HG02938 (cell line): ENCODE data around the gene BRD1.
"Not testable (repeated sequence)": the region's sequence is repeated elsewhere in the genome, so short reads cannot be mapped to it uniquely, and the experiment has no call there.

Source experiments
- ATAC-seq: cut with Tn5 transposase; IDR thresholded peaks from one replicate; pipeline ENCODE4 v1.9.1; 2021; ENCODE audit warnings: mild to moderate bottlenecking, moderate library complexity; ENCODE audit not compliant: unreplicated experiment

The BRD1 gene

DNA sequence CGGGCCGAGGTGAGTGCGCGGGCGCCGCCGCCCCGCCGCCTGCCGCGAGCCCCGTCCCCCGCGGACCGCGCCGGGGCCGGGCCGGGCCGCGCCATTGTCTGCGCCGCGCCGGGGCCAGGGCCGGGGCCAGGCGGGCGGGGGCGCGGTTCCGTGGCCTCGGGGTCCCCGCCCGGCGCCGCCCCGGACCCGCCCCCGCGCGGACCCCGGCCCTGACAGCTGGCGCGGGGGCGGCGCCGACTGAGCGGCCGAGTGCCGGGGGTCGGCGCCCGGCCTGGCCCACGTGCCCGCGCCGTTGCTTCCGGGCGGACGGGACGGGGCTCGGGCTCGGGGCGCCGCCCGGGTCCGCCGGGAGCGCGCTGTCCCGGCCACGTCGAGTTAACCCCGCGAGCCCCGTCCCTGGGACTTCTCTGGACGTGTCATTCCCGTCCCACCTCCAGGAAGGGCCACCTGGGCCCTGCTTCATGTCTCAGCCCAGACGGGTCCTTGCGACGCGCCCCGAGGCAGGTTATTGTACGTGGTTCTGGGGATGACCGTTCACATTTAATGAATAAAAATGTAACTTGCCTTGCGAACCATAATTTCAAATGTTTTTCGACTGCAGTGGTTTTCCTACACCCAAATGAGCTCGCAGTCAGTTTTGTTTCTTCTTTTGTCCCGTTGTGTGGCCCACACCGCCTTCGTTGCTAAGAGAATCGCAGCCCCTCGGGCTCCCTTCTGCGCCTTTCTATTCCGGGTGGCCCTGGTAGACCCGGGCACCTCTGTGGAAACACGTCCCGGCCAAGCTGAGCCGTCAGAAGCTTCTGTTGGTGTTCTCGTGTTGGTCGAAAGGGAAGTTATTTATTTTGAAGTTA is 26.5 kb upstream of the BRD1 start:
- ATAC-seq: peak; percentile 7

DNA sequence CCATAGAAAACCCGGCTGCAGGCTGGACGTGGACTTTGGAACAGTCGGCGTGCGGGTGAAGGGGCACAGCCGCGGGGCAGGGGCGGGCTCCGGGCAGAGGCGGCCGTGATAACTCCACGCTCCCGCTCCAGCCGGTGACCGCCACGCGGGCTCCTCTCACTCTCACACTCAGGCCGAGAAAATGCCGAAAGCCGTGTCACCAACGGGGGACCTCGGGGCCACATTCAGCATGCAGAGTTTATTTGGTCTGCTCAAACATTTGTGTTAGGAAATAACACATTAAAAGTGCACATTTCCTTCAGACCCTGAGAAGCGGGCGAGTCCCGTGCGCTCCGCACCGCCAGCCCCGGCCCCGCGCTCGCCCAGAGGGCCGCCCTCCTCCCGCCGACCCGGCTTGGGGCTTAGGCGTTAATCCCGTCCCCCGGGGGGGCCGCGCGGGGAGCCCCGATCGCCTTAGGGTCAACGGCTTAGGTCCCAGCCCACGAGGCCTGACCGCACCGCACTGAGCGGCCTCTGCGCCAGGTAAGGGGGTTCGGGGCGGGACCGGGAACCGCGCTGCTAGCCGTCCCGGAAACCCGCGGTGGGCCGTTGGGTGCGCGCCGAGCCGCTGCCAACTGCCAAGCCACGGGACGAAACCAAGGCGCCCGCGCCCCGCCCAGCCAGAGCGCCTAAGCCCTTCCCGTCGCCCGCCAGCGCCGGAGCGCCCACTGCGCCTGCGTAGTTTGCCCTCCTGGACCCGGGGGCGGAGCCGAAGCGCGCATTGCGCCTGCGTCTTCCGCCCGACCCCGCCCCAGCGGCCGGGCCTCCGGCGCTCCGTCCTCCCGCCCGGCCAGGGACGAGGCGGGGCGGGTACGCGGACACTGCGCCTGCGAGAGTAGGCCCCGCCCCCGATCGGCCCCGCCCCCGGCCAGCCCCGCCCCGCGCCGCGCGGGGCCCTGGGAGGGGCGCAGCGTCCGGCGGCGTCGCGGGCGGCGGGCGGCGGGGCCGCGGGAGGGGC is 25.5 kb upstream of the BRD1 start, which contains the start of gene ZBED4:
TSS of gene ZBED4 (plus strand) at position 947 of the 997 bp plus-strand sequence. CDS start 29,819 bp downstream, outside the sequence.
- ATAC-seq: peak; percentile 70

DNA sequence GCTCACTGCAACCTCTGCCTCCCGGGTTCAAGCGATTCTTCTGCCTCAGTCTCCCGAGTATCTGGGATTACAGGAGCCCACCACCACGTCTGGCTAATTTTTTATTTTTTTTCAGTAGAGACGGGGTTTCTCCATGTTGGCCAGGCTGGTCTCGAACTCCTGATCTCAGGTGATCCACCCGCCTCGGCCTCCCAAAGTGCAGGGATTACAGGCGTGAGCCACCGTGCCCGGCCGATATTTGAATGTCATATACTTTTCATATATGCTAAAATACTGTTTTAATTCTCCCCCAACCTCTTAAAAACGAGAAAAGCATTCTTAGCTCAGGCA is 24.9 kb upstream of the BRD1 start:
- ATAC-seq: not testable (repeated sequence)

DNA sequence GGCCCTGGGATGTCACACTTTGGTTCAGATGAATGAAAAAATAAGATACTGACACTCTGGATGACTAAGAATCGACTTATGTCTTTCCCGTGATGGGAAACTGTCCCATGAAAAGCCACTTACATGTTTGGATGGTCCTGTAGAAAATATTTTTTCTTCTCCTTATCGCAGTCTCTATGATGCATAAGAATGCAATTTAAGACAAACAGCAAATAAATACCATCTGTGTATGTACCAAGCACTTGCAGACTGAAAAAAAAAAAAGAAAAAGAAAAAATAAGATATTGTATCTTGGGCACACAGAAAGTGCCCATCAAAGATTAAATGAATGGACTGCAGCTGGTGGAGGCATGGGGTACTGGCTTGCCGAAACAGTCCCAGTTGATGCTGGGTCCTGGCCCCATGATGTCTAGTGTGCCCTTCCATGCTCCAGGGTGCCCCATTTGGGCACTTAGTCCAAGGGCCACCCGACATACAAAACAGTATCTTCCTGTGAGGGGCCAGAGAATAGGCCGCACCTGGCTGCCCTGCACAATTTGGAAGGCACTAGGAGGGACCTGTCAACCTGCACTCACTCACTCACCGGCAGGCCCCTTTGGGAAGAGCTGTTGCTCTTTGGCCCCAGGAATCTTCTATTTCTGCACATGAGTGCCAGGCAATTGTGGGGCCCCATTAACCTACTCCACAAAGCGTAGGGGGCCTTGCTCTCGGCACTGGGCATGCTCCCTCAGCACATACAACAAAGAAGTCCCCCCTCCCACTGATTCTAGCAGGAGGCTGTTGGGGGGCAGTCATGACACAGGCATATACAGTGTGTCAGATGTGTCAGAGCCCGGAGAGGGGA is 23.5 kb upstream of the BRD1 start:
- ATAC-seq: no peak

DNA sequence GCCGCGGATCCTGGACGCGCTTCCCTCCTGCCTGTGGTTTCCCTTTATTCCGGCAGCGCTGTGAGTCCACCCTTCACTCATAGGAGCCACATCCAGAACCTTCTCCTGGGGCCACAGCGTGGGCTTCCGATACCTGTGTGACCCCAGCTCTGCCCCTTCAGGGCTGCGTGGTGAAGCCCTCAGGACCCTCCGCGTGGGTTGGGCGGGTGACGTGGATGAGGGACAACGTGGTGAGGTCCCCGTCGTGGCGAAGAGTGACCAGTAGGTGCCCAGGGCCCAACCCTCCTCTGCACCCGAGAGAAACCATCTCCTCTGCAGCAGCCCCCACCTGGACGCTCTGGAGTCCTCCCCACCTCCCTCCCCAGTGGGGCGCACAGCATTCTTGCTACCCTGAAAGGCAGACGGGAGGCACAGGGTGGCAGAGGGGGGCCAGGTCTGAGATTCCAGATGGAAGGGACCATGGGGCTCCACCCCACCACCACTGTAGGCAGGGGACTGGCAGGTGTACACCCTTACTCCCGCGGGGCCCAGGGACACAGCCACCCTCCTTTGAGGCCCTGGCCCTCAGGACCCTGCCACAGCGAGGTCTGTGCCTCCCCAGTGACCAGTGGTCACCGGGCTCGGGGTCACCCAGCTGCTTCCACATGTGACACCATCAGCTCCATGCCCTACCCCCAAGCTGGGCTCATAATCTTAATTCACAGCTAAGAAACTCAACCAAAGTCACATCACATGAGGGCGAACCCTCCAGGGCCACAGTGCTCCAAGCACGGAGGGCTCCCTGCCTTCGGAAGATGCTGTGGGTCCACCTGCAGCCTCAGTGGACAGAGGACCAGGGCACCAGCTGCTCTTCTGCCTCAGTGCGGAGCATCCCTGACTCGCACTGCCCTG is 22.6 kb upstream of the BRD1 start:
- ATAC-seq: no peak

DNA sequence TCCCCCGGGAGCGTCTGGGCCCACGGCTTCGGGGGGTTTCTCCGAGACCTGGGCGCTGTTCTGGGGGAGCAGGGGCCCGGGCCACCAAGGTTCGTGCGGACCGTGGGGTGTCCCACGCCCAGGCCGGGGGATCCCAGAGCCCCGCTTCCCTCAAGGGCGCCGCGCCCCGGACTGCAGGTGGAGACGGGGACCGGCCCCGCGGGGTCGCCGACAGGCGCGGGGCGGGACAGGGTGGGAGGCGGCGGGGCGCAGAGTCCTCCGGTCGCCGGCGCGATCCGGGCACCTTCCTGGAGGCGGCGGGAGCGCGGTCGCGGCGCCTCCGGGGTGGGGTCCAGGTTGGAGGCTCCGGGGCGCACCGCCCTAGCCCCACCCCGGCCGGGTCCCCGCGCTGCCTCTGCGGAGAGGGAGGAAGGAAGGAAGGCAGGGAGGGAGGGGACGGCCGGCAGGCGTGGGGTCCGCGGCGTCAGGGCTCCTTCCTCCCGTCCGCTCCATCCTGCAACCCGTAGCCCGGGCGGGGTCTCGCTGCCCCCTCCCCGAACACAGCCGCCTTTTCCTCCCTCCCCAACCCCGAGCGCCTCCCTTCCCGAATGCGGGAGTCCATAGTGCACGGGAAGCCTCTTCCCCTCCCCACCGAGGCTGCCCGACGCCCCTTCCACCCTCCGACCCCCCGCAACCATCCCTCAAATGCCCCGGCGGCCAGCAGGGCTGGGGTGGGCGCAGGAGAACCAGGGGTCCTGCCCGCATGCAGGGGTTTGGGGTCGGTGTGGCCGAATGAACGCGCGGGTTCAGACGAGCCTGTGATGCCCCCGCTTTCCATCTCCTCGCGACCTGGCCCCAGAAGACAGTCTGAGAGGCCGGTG is 21.7 kb upstream of the BRD1 start:
- ATAC-seq: no peak

DNA sequence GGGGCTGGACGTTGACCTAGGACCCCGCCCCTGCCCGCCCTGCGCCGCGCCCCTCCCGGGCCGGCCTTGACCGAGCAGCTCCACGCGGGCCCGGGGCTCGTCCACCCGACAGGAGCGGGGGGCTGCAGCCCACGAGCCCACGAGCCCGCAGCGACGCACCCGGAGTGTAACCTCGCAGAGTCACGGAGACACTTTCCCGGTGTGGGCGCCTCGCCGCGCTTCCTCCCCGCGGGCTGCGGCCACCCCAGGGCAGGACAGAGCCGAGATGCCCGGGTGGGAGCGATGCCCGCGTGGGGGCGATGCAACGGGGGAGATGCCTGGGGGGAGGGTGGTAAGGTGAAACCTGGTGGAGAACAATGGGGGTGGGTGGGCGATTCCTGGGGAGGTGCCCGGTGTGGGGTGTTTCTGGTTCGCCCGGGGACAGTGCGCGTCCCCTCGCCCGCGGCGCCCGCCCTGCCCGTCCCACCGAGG is 21.1 kb upstream of the BRD1 start:
- no peak for ATAC-seq

DNA sequence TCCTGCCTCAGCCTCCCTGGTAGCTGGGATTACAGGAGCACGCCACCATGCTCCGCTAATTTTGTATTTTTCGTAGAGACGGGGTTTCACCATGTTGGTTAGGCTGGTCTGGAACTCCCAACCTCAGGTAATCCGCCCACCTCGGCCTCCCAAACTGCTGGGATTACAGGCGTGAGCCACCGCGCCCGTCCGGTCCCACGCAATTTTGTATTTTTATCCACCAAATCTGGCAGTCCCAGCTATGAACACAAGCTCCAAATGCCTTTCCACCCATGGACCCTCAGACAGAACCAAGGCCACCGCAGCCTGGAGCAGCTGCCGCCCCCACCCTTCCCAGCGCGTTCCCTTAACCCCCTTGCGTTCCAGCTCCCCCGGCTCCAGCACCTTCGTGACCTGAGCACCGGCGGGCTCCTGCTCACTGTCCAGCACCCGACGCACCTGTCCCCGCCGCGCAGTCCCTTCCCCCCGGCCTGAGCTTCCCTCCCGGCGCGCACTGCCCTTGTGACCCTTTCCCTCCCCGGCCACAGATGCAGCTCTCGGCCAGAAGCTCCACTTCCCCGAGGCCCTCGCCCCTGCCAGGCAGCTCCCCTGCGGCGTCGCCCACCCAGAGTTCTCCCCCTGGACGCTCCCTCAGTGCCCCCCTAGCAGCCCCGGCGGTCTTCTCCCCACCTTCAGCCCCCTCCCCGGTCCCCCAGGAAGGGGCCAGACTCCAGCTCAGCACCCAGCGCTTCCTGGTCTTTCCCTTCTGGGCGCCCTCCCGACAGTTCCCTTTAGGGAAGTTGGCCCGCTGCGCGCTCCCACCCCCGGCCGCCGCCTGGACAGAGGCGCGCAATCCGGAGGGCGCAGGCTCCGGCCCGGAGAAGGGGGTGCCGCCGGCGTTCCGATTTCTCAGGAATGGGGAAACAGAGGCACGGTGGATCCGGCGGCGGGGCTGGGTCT is 20.3 kb upstream of the BRD1 start:
- ATAC-seq: no peak

DNA sequence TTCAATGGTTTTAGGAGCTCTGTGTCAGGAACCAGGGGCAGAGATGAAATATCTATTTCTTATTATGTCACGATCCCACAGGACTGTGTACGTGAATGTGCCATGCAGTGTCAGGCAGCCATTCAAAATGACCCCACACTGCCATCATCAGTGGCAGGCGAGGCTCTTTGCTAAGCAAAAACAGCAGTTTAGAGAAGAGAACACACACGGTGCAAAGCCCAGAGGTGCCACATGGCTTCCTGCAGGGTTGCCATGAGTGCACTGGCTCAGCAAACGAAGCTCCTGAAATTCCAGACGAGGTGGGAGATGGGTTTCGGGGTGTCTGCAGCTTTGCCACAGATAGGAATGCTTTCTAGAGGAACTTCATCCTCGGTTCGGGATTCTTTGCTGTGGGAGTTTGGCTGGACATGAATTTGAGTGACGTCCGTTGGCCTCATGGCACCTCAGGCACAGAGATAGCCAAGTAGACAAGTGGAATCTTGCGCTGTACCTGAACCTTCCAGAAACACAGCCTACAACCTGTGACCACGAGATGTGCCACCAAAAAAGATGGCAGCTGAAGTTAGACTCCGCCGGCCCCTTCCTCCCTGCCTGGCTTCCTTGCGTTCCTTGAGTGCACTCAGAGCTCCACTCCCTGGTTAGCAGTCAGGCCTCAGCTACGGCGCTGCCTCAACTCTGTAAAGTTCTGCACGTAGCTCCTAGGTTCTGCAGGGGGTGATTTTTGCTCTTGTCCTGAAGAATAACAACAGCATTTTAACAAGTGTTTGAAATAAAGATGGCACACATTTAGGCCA is 18.2 kb upstream of the BRD1 start:
- no peak for ATAC-seq

DNA sequence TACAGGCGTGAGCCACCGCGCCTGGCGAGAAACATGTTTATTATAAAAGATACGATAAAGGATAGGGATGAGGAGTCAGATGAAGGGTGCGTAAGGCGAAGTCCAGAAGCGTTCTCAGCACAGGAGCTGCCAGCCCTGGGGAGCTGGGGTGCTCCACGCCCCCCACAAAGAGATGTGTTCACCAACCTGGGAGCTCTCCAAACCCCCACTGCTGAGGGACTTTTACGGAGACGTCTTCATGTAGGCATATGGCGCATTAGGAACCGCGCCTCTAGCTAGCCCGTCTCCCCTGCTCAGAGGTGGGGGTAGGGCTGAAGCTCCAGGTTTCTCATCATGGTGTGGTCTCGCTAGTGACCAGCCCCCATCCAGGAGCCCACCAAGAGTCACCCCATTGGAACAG is 17.6 kb upstream of the BRD1 start:
- no peak for ATAC-seq

DNA sequence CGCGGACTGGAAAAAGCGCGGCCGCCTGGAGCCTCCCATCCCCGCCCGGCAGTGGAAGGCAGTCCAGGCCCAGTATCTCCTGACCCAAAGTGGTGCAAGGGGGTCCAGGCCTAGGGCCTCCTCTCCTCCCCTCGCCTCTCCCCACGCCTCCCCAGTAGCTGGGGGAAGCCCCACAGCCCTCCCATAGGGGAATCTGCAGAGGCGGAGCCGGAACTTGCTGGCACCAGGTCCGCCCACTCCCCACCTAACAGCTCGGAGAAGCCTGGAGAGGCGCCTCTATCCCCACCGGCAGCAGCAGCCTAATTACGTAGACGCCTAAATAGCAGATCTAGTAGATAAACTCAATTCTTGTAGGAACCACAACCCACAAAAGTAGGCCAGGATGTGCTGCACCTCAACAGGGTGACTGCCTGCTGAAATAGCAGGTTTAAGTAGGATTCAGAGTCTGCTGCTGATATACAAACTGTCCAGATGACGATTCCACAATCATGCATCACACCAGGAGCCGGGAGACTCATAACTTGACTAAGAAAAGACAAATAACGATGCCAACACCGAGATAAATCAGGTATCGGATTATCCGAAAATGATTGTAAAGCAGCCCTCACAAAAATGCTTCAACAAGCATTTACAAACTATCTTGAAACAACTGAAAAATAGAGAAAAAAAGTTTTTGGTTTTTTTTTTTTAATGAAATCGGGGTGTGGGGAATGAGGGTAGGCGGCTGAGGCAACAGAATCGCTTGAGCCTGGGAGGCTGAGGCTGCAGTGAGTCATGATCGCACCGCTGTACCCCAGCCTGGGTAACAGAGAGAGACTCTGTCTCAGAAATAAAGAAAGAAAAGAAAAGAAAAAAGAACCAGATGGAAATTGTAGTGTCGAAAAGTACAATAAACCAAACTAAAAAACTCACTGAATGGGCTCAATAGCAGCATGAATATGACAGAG is 11.4 kb upstream of the BRD1 start:
- ATAC-seq: no peak

DNA sequence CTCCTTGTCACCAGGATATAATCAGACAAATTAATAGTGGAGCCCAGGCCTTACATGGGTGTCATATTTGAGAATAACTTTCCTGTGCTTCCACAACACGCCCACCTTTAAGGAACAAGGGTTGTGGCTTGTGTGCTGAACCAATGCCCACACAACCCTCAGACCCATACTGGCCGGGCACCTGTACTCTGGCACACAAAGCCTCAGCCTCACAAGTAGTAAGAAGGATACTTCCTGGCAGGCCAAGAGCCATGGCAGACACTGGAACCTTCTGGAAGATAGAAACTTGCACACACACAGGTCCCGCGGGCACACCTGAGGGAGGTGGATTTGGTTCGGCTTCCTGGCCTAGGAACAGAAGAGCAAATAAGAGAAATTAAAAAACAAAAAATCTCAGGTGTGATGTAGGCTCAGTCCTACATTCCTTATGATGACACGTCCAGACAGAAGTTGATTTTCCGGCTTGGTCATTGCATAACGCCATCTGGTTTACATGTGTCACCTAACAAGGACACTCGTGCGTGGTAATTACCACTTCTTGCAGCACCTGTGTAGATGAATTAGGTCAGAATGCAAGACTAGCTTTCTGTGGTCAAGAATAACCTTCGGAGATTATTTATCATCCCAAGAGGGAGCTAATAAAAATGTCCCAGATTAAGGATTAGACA is 5.8 kb upstream of the BRD1 start:
- no peak for ATAC-seq

DNA sequence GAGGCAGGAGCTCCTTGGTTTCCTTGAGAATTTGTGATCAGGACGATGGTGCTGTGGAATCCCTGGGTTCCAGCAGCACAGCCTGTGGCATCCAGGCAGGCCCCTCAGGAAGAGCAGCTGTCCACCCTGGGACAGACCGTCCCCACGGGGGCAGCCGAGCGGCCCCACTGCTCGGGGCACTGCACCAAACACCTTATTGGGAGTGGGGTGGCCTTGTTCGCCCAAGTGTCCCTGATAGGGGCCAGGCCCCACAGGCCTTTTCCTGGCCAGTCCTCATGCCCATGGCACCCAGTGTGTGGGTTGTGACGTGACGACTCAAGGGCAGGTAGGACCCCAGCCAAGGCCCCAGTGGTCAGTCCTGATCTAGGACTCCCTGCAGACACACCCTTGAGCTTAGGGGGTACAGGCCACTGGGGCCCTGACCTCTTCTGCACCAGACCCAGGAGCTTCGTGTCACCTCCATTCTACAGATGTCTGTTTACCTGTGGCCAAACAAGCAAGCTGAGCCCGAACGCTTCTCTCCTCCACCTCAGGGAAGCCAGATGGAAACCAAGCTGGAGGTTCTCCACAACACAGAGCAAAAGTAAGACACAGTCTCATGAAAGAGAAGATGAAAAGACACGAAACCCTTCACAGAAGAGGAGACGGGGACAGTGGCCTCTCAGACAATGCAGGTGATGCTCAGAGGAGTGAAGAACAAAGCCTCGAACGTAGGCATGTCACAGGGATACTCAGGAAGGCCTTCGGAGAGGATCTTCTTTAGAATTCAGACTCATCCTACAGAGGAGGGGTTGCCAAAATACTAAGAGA is 1.6 kb upstream of the BRD1 start:
- no peak for ATAC-seq

DNA sequence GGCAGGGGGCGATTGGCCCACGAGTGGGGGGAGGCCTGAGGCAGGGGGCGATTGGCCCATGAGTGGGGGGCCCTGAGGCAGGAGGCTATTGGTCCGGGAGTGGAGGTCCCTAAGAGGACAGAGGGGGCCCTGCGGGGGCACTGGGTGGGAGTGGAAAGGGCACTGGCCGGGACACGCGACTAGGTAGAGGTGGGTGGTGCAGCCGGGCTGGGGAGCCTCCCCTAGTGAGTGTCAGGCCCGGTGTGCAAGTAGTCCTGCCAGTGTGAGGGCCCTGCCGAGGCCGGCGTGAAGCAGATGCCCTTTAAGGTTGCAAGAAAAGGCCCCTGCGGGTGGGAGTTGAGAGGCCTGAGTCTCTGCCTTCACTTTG is 909 bp upstream of the BRD1 start:
- no peak for ATAC-seq
